Nephron progenitor cell (in vitro differentiated cells): ENCODE data around the gene NPTX1.
A peak's percentile ranks its signal among the peaks of the same experiment; 100 is the strongest.

Experiments
- DNase-seq: peaks from one replicate; pipeline ENCODE4 v3.0.0; 2021
- H3K27ac Mint-ChIP-seq: 2 replicates; pipeline ENCODE4 v1.8.0; 2021; ENCODE audit warnings: mild to moderate bottlenecking, moderate library complexity, mixed read lengths
- H3K27me3 Mint-ChIP-seq: 2 replicates; pipeline ENCODE4 v1.8.0; 2021; ENCODE audit warnings: mild to moderate bottlenecking, low read depth, mixed read lengths; ENCODE audit not compliant: poor library complexity
- H3K36me3 Mint-ChIP-seq: 2 replicates; pipeline ENCODE4 v1.8.0; 2021; ENCODE audit warnings: low read depth, mixed read lengths
- H3K4me1 Mint-ChIP-seq: 2 replicates; pipeline ENCODE4 v1.8.0; 2021; ENCODE audit warnings: mixed read lengths
- H3K4me3 Mint-ChIP-seq: 2 replicates; pipeline ENCODE4 v1.8.0; 2021; ENCODE audit warnings: mild to moderate bottlenecking, moderate library complexity, mixed read lengths
- H3K9me3 Mint-ChIP-seq: 2 replicates; pipeline ENCODE4 v1.8.0; 2021; ENCODE audit warnings: mild to moderate bottlenecking, moderate library complexity, mixed read lengths
- CTCF ChIP-seq: fragments of 200-600 bp; sonication (generic); IDR thresholded peaks from 2 replicates; pipeline ENCODE4 v1.5.0; 2021; ENCODE audit warnings: antibody characterized with exemption

Gene NPTX1

GRCh38 chr17:80441133-80441578, 35.3 kb downstream of the NPTX1 start:
- no peak overlapping the region for H3K27ac Mint-ChIP-seq
- peak; percentile 97 for DNase-seq
- no peaks in the 10 kb centered on the region for H3K4me1 Mint-ChIP-seq

GRCh38 chr17:80439499-80439898, 36.9 kb downstream of the NPTX1 start:
- no peaks in the 10 kb centered on the region for H3K9me3 Mint-ChIP-seq
- DNase-seq = no peak
- no peaks in the 10 kb centered on the region for H3K36me3 Mint-ChIP-seq
- no peak for TF ChIP-seq CTCF
- peaks cover 65% of the 10 kb centered on the region for H3K27me3 Mint-ChIP-seq
- H3K27ac Mint-ChIP-seq = no peak overlapping the region
- no peaks in the 10 kb centered on the region for H3K4me1 Mint-ChIP-seq
- no peak overlapping the region for H3K4me3 Mint-ChIP-seq

More at GRCh38 chr17:80441133-80441578, 35.3 kb downstream of the NPTX1 start:
- no peaks in the 10 kb centered on the region for H3K36me3 Mint-ChIP-seq
- no peaks in the 10 kb centered on the region for H3K9me3 Mint-ChIP-seq
- H3K4me3 Mint-ChIP-seq = no peak overlapping the region
- peaks cover 55% of the 10 kb centered on the region for H3K27me3 Mint-ChIP-seq
- peak; percentile 34 for TF ChIP-seq CTCF

DNA sequence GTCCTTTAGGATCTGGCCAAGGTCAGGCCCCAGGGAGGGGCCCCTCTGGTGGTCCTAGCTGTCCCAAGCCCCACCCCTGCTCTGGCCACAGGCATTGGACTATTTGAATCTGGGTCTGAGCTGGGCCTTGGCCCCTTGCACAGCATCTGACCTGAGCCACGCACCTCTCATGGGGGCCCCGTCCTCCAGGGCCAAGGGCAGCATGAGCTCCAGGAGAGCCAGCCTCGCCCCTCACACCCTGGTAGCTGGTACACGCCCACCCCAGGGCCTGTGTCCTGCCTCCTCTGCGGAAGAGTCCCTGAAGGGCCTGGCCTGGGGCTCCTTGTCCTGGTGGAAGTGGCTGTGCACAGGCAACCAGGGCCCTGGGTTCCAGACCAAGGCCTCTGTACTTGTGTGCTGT, 37.6 kb downstream of the NPTX1 start:
- Mint-ChIP-seq H3K4me1 (no peaks in the 10 kb centered on the region), H3K36me3 (no peaks in the 10 kb centered on the region), H3K27me3 (peaks cover 64% of the 10 kb centered on the region), H3K4me3 (no peak overlapping the region), H3K9me3 (no peaks in the 10 kb centered on the region), H3K27ac (no peak overlapping the region)
- TF ChIP-seq CTCF = no peak
- no peak for DNase-seq

GRCh38 chr17:80437532-80437931, 38.9 kb downstream of the NPTX1 start:
- TF ChIP-seq CTCF = no peak
- no peaks in the 10 kb centered on the region for H3K9me3 Mint-ChIP-seq
- no peak overlapping the region for H3K27ac Mint-ChIP-seq
- no peaks in the 10 kb centered on the region for H3K4me1 Mint-ChIP-seq
- H3K27me3 Mint-ChIP-seq = peaks cover 54% of the 10 kb centered on the region
- no peaks in the 10 kb centered on the region for H3K36me3 Mint-ChIP-seq
- H3K4me3 Mint-ChIP-seq = no peak overlapping the region
- DNase-seq = no peak

- H3K9me3 Mint-ChIP-seq = no peaks in the 10 kb centered on the region
- no peaks in the 10 kb centered on the region for H3K4me1 Mint-ChIP-seq
- no peak for TF ChIP-seq CTCF
- H3K27ac Mint-ChIP-seq = no peak overlapping the region
- no peak for DNase-seq
- H3K27me3 Mint-ChIP-seq = peaks cover 28% of the 10 kb centered on the region
- no peak overlapping the region for H3K4me3 Mint-ChIP-seq
- no peaks in the 10 kb centered on the region for H3K36me3 Mint-ChIP-seq
Measured at GRCh38 chr17:80433916-80434666, 42.3 kb downstream of the NPTX1 start.

DNA sequence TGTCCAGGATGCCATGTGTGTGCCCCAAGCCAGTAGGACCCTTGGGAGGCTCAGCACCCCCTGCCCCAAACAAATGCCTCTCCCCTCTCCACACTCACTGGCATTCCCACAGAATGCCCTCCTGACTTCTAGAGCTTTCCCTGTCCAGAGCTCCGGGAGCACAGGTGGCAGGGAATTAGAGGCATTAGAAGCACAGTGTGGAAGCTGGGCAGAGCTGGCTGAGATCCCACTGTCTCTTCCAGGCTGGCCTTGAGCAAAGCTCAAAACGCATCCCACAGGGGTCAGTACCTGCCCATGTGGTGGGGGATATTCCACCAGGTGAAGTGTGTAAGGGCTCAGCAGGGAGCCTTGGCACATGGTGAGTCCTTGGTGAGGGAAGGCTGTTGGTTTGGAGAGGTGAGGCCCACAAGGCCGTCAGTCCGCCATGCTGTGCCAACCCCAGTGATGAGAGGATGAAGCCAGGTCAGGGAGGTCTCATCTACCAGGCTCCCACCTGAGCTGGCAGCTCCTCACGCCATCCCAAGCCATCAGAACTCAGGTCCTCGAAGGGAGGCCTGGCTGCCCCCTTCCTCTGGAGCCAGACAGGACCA, 43.4 kb downstream of the NPTX1 start:
- H3K4me1 Mint-ChIP-seq = no peaks in the 10 kb centered on the region
- DNase-seq = no peak
- no peaks in the 10 kb centered on the region for H3K9me3 Mint-ChIP-seq
- no peak overlapping the region for H3K27ac Mint-ChIP-seq
- peaks cover 28% of the 10 kb centered on the region for H3K27me3 Mint-ChIP-seq
- TF ChIP-seq CTCF = no peak
- no peaks in the 10 kb centered on the region for H3K36me3 Mint-ChIP-seq
- no peak overlapping the region for H3K4me3 Mint-ChIP-seq
